ENCODE measurements around the gene RNU2-1. TPM values are rescaled to one million over a fixed set of nuclear protein-coding genes. Genes with fewer than 3 reads are reported as not detected.
"Not testable (repeated sequence)": the region's sequence is repeated elsewhere in the genome, so short reads cannot be mapped to it uniquely, and the experiment has no call there.

RNU2-1 gene
- total RNA-seq (ENCODE audit: unreplicated experiment), result 9,258 TPM
- long read RNA-seq, result 0 reads

GRCh38 chr17:43233877-43234276, at the start of gene RNU2-1:
Gene RNU2-1 (minus strand): TSS chr17:43233977.
- not testable (repeated sequence) for H3K27ac Mint-ChIP-seq (ENCODE audit: unreplicated experiment); DNase-seq; H3K36me3 Mint-ChIP-seq (ENCODE audit: unreplicated experiment); H3K9me3 Mint-ChIP-seq (ENCODE audit: unreplicated experiment); H3K27me3 Mint-ChIP-seq (ENCODE audit: unreplicated experiment); H3K4me1 Mint-ChIP-seq (ENCODE audit: low read depth, unreplicated experiment)
- peak within 1 kb of the TSS; percentile 55 for H3K4me3 Mint-ChIP-seq (ENCODE audit: unreplicated experiment)

- not testable (repeated sequence) for H3K36me3 Mint-ChIP-seq (ENCODE audit: unreplicated experiment); H3K27me3 Mint-ChIP-seq (ENCODE audit: unreplicated experiment); H3K4me3 Mint-ChIP-seq (ENCODE audit: unreplicated experiment); H3K9me3 Mint-ChIP-seq (ENCODE audit: unreplicated experiment); H3K4me1 Mint-ChIP-seq (ENCODE audit: low read depth, unreplicated experiment); DNase-seq; H3K27ac Mint-ChIP-seq (ENCODE audit: unreplicated experiment)
Observed at GRCh38 chr17:43272914-43273313, 39.1 kb upstream of the RNU2-1 start.

GRCh38 chr17:43272483-43272882, 38.7 kb upstream of the RNU2-1 start:
- H3K36me3 Mint-ChIP-seq (ENCODE audit: unreplicated experiment); H3K4me1 Mint-ChIP-seq (ENCODE audit: low read depth, unreplicated experiment); H3K9me3 Mint-ChIP-seq (ENCODE audit: unreplicated experiment); DNase-seq; H3K27me3 Mint-ChIP-seq (ENCODE audit: unreplicated experiment): not testable (repeated sequence)
- H3K27ac Mint-ChIP-seq (ENCODE audit: unreplicated experiment), result peak overlapping the region; percentile 40
- H3K4me3 Mint-ChIP-seq (ENCODE audit: unreplicated experiment), result peak overlapping the region; percentile 58

- H3K9me3 Mint-ChIP-seq (ENCODE audit: unreplicated experiment), result not testable (repeated sequence)
Observed at GRCh38 chr17:43270552-43271504, 37.1 kb upstream of the RNU2-1 start.

GRCh38 chr17:43246456-43246855, 12.7 kb upstream of the RNU2-1 start:
- not testable (repeated sequence) for DNase-seq; H3K4me3 Mint-ChIP-seq (ENCODE audit: unreplicated experiment); H3K36me3 Mint-ChIP-seq (ENCODE audit: unreplicated experiment); H3K4me1 Mint-ChIP-seq (ENCODE audit: low read depth, unreplicated experiment); H3K27me3 Mint-ChIP-seq (ENCODE audit: unreplicated experiment); H3K9me3 Mint-ChIP-seq (ENCODE audit: unreplicated experiment); H3K27ac Mint-ChIP-seq (ENCODE audit: unreplicated experiment)

More at GRCh38 chr17:43270552-43271504, 37.1 kb upstream of the RNU2-1 start:
- H3K36me3 Mint-ChIP-seq (ENCODE audit: unreplicated experiment); H3K27me3 Mint-ChIP-seq (ENCODE audit: unreplicated experiment); H3K4me1 Mint-ChIP-seq (ENCODE audit: low read depth, unreplicated experiment); H3K4me3 Mint-ChIP-seq (ENCODE audit: unreplicated experiment); H3K27ac Mint-ChIP-seq (ENCODE audit: unreplicated experiment); DNase-seq: not testable (repeated sequence)

GRCh38 chr17:43240596-43241352, 7.0 kb upstream of the RNU2-1 start:
- not testable (repeated sequence) for H3K4me1 Mint-ChIP-seq (ENCODE audit: low read depth, unreplicated experiment); H3K27me3 Mint-ChIP-seq (ENCODE audit: unreplicated experiment); H3K36me3 Mint-ChIP-seq (ENCODE audit: unreplicated experiment); H3K27ac Mint-ChIP-seq (ENCODE audit: unreplicated experiment); H3K4me3 Mint-ChIP-seq (ENCODE audit: unreplicated experiment); DNase-seq; H3K9me3 Mint-ChIP-seq (ENCODE audit: unreplicated experiment)

- H3K4me1 Mint-ChIP-seq (ENCODE audit: low read depth, unreplicated experiment); H3K4me3 Mint-ChIP-seq (ENCODE audit: unreplicated experiment); H3K27ac Mint-ChIP-seq (ENCODE audit: unreplicated experiment); H3K27me3 Mint-ChIP-seq (ENCODE audit: unreplicated experiment); DNase-seq; H3K36me3 Mint-ChIP-seq (ENCODE audit: unreplicated experiment); H3K9me3 Mint-ChIP-seq (ENCODE audit: unreplicated experiment): not testable (repeated sequence)
Observed at GRCh38 chr17:43239597-43239996, 5.8 kb upstream of the RNU2-1 start.

GRCh38 chr17:43233263-43233662, 514 bp downstream of the RNU2-1 start:
- not testable (repeated sequence) for H3K36me3 Mint-ChIP-seq (ENCODE audit: unreplicated experiment); H3K9me3 Mint-ChIP-seq (ENCODE audit: unreplicated experiment); DNase-seq; H3K27ac Mint-ChIP-seq (ENCODE audit: unreplicated experiment); H3K27me3 Mint-ChIP-seq (ENCODE audit: unreplicated experiment); H3K4me1 Mint-ChIP-seq (ENCODE audit: low read depth, unreplicated experiment)
- peak overlapping the region; percentile 55 for H3K4me3 Mint-ChIP-seq (ENCODE audit: unreplicated experiment)

- H3K27ac Mint-ChIP-seq (ENCODE audit: unreplicated experiment), result peak overlapping the region; percentile 74
- not testable (repeated sequence) for H3K9me3 Mint-ChIP-seq (ENCODE audit: unreplicated experiment); H3K4me1 Mint-ChIP-seq (ENCODE audit: low read depth, unreplicated experiment); H3K27me3 Mint-ChIP-seq (ENCODE audit: unreplicated experiment); H3K36me3 Mint-ChIP-seq (ENCODE audit: unreplicated experiment)
- peak overlapping the region; percentile 81 for H3K4me3 Mint-ChIP-seq (ENCODE audit: unreplicated experiment)
- DNase-seq, result peak; percentile 67
Observed at GRCh38 chr17:43232021-43232699, 1.6 kb downstream of the RNU2-1 start.

GRCh38 chr17:43231205-43232020, 2.4 kb downstream of the RNU2-1 start:
- H3K27me3 Mint-ChIP-seq (ENCODE audit: unreplicated experiment); H3K9me3 Mint-ChIP-seq (ENCODE audit: unreplicated experiment); H3K4me1 Mint-ChIP-seq (ENCODE audit: low read depth, unreplicated experiment); H3K36me3 Mint-ChIP-seq (ENCODE audit: unreplicated experiment); DNase-seq: not testable (repeated sequence)
- peak overlapping the region; percentile 66 for H3K4me3 Mint-ChIP-seq (ENCODE audit: unreplicated experiment)
- peak overlapping the region; percentile 59 for H3K27ac Mint-ChIP-seq (ENCODE audit: unreplicated experiment)

- not testable (repeated sequence) for H3K27me3 Mint-ChIP-seq (ENCODE audit: unreplicated experiment); H3K27ac Mint-ChIP-seq (ENCODE audit: unreplicated experiment); H3K4me1 Mint-ChIP-seq (ENCODE audit: low read depth, unreplicated experiment); H3K4me3 Mint-ChIP-seq (ENCODE audit: unreplicated experiment); DNase-seq; H3K9me3 Mint-ChIP-seq (ENCODE audit: unreplicated experiment); H3K36me3 Mint-ChIP-seq (ENCODE audit: unreplicated experiment)
Observed at GRCh38 chr17:43228020-43228782, 5.6 kb downstream of the RNU2-1 start, which contains the start of gene CCDC200. Gene CCDC200 (minus strand): TSS chr17:43228623. CDS start chr17:43228554, 69 bp downstream.
